ENCODE data around the gene SLC25A22. TPM values are rescaled to one million over a fixed set of nuclear protein-coding genes. Genes with fewer than 3 reads are reported as not detected.

SLC25A22 gene
- polyA plus RNA-seq, 1 experiment, result 11.5 TPM

DNA sequence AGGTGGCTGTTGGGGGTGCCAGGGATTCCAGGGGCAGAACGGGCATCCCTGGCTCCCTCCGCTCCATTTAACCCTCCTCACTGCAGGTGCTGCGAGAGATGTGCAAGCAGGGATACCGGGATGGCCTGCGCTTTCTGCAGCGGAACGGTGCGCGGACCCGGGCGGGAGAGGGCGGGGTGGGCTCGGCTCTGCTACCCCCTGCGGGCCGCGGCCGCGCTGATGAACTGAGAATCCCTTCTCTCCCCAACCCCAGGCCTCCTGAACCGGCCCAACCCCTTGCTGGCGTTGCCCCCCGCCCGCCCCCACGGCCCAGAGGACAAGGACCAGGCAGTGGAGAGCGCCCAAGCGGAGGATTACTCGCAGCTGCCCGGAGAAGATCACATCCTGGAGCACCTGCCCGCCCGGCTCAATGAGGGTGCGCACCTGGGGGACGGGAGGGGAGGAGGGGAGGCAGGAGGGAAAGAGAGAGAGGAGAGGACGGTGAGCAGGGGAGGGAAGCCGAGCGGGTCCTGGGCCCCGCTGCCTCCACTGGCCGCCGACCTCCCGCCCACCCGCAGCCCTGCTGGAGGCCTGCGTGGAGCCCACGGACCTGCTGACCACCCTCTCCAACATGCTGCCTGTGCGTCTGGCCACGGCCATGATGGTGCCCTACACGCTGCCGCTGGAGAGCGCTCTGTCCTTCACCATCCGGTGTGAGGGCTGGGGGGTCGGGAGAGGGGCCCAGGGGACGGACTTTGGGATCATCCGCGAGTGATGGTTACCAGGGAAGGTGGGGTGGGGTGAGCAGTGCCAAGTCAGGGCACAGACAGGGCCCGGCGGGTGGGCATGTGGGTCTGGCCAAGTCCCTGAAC is 25.6 kb upstream of the SLC25A22 start:
- CTCF ChIA-PET, result no interaction called here
- H3K27me3 ChIP-seq (ENCODE audit: control insufficient read depth, insufficient read depth, low read length), result no peaks in the 10 kb centered on the region
- H3K9me3 ChIP-seq (ENCODE audit: control insufficient read depth, insufficient read depth, low read length), result no peaks in the 10 kb centered on the region; the same call in 1 of the 2 replicates
- no peak overlapping the region for H3K27ac ChIP-seq (ENCODE audit: low read depth, low read length)
- no peak for DNase-seq (ENCODE audit: low read depth, low spot score)
- H3K4me3 ChIP-seq (ENCODE audit: low read depth, low read length), result no peak overlapping the region
- POLR2A ChIA-PET, result interaction anchor here (0.8 kb wide), 1 partner anchor 11 kb away, joined by 3 read pairs; no protein-coding TSS in a partner anchor
- TF ChIP-seq, protein P1, sequence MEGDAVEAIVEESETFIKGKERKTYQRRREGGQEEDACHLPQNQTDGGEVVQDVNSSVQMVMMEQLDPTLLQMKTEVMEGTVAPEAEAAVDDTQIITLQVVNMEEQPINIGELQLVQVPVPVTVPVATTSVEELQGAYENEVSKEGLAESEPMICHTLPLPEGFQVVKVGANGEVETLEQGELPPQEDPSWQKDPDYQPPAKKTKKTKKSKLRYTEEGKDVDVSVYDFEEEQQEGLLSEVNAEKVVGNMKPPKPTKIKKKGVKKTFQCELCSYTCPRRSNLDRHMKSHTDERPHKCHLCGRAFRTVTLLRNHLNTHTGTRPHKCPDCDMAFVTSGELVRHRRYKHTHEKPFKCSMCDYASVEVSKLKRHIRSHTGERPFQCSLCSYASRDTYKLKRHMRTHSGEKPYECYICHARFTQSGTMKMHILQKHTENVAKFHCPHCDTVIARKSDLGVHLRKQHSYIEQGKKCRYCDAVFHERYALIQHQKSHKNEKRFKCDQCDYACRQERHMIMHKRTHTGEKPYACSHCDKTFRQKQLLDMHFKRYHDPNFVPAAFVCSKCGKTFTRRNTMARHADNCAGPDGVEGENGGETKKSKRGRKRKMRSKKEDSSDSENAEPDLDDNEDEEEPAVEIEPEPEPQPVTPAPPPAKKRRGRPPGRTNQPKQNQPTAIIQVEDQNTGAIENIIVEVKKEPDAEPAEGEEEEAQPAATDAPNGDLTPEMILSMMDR (IDR thresholded peaks at IDR 0.05; ENCODE audit: low read depth, low read length), result no peak

DNA sequence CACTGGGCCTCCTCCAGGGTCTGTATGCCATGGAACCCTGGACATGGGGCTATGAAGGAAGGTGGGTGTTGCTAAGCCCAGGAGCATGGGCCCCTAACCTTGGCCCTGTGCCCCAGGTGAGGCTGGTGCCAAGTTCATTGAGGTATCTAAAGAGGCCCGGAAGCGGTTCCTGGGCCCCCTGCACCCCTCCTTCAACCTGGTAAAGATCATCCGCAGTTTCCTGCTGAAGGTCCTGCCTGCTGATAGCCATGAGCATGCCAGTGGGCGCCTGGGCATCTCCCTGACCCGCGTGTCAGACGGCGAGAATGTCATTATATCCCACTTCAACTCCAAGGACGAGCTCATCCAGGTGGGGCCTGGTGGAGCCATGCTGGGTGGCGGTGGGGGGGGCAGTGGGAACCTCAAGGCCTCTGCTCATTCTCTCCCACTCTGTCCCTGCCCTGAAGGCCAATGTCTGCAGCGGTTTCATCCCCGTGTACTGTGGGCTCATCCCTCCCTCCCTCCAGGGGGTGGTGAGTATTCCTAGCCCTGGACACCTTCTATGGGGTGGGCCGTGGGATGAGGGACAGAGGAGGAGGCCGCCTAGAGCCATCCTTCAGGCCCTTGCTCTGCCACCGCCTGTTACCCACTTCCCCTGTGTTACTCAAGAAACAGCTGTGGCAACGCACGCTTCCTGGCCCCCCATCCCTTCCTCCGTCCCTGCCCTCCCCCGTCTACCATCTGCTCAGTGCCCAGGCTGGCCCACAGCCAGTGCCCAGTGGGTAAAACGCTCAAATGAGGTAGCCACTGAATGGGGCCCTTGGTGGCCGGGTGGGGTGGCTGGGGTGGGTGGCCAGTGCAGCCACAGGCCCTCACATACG is 23.7 kb upstream of the SLC25A22 start:
- POLR2A ChIA-PET, result interaction anchor here (1.0 kb wide), 1 partner anchor 12 kb away, joined by 3 read pairs; the partner anchor contains the start of gene RPLP2
- H3K4me3 ChIP-seq (ENCODE audit: low read depth, low read length), result peak overlapping the region; percentile 78
- H3K27ac ChIP-seq (ENCODE audit: low read depth, low read length), result no peak overlapping the region
- CTCF ChIA-PET, result no interaction called here
- no peak for DNase-seq (ENCODE audit: low read depth, low spot score)
- no peaks in the 10 kb centered on the region for H3K27me3 ChIP-seq (ENCODE audit: control insufficient read depth, insufficient read depth, low read length)
- H3K9me3 ChIP-seq (ENCODE audit: control insufficient read depth, insufficient read depth, low read length), result no peaks in the 10 kb centered on the region; the same call in 1 of the 2 replicates
- TF ChIP-seq, protein P1 (IDR thresholded peaks at IDR 0.05; ENCODE audit: low read depth, low read length), result no peak

DNA sequence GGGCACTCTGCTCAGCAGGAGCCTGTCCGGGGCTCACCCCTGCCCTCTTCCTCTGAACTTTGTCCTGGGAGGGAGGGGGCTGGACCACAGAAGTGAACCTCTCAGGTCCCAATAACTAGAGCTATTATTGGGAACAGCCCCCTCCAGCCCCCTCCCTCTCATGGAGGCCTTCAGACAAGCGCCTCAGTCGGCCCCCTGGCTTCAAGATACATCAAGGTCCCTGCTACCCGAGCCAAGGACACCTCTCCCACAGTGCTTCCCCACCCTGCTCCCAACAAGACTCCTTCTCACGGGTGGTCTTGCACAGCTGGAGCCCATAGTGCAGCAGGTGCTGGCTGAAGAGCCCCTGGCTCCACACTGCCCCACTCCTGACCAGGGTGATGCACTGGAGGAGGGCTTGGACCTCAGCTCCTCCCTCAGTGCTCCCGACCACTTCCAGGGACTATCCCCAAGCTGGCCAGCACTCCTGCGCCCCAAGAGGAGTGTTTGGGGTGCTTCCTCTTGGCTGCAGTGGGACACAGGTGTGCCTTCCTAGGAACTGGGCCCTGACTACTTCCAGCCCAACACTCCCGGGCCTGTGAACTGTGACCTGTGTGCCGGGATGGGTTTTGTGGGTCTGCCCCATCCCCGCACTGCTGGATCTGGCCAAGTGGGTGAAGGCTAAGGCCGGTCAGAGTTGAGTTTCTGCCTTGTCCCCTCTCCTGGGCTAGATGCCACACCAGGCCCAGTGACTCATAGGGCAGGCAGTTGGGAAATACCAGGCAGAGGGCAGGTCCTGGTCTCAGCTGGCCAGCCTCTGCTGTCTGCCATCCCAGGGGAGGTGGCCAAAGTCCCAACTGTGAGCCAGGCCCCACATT is 22.8 kb upstream of the SLC25A22 start:
- TF ChIP-seq, protein P1 (IDR thresholded peaks at IDR 0.05; ENCODE audit: low read depth, low read length), result no peak
- no peaks in the 10 kb centered on the region; the same call in 1 of the 2 replicates for H3K9me3 ChIP-seq (ENCODE audit: control insufficient read depth, insufficient read depth, low read length)
- CTCF ChIA-PET, result no interaction called here
- H3K27me3 ChIP-seq (ENCODE audit: control insufficient read depth, insufficient read depth, low read length), result no peaks in the 10 kb centered on the region
- no peak for DNase-seq (ENCODE audit: low read depth, low spot score)
- no peak overlapping the region for H3K27ac ChIP-seq (ENCODE audit: low read depth, low read length)
- POLR2A ChIA-PET, result interaction anchor here (1.3 to 3.3 kb wide), 5 partner anchors 9 to 23 kb away, joined by 3 to 31 read pairs (median 22); partner anchors contain the start of genes CD151, RPLP2 and TSPAN4
- peak overlapping the region; percentile 78 for H3K4me3 ChIP-seq (ENCODE audit: low read depth, low read length)

DNA sequence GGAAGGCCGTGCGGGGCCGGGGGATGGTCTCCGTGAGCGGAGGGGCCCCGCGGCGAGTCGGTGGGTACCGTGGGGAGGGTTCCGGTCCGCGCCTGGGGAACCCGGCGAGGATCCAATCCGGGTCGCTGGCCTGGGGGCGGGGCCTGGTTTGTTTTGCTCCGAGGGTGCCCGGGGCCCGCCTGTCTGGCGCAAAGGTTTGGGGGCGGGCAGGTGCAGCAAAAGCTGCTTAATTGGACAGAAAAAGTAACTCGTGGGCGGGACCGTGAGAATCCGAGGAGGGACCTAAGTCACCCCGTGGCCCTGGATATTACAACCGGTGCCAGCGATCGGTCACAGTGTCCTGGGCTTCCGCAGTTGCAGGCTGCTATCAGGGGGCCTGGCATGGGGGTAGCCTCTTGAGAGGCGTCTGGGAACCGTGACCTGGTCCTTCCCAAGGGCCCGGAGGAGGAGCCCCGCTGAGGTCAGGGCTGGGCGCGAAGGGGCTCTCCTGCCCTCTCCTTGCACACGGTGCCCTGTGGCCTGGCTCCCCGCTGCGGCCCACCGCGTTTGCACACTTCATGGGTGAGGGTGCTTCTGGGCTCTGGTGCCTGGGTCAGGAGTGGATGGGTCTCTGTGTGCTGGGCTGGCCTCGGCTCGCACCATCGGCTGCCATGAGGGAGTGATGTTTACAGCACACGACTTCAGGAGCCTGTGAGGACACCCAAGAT is 22.0 kb upstream of the SLC25A22 start:
- peak overlapping the region; percentile 78 for H3K4me3 ChIP-seq (ENCODE audit: low read depth, low read length)
- ChIA-PET POLR2A (interaction anchor here (1.2 to 3.3 kb wide), 10 partner anchors 9 to 77 kb away, joined by 3 to 31 read pairs (median 14); partner anchors contain the start of genes CD151, RPLP2 and TSPAN4), CTCF (interaction anchor here (1.2 kb wide), 1 partner anchor 21 kb away, joined by 3 read pairs; no protein-coding TSS in a partner anchor)
- no peak for DNase-seq (ENCODE audit: low read depth, low spot score)
- TF ChIP-seq, protein P1 (IDR thresholded peaks at IDR 0.05; ENCODE audit: low read depth, low read length), result no peak
- H3K27ac ChIP-seq (ENCODE audit: low read depth, low read length), result peak overlapping the region; percentile 11
- no peaks in the 10 kb centered on the region; the same call in 1 of the 2 replicates for H3K9me3 ChIP-seq (ENCODE audit: control insufficient read depth, insufficient read depth, low read length)
- no peaks in the 10 kb centered on the region for H3K27me3 ChIP-seq (ENCODE audit: control insufficient read depth, insufficient read depth, low read length)
